Activated naive CD4-positive, alpha-beta T cell (primary cell): ENCODE measurements around the gene TXN.

ENCODE experiments used
- DNase-seq, 4 experiments: peaks; one replicate each; lab custom pipeline; 2025; lab: John Stamatoyannopoulos, UW

Gene TXN

GRCh38 chr9:110256380-110257096 lies at the start of gene TXN:
TXN (minus strand) TSS chr9:110256507; CDS start chr9:110256435, 72 bp downstream.
- peak; percentile 29 to 74 (median 68) for DNase-seq

GRCh38 chr9:110303133-110303532 lies 46.8 kb upstream of the TXN start:
- no peak for DNase-seq

- no peak for DNase-seq
These were observed 41.8 kb upstream of the TXN start for GRCh38 chr9:110298043-110298605.

- no peak for DNase-seq
These were observed 36.9 kb upstream of the TXN start for GRCh38 chr9:110293248-110293647.

- no peak for DNase-seq
These were observed 35.7 kb upstream of the TXN start for GRCh38 chr9:110291921-110292557.

GRCh38 chr9:110290001-110290400 lies 33.7 kb upstream of the TXN start:
- no peak for DNase-seq

- no peak for DNase-seq
These were observed 32.2 kb upstream of the TXN start for GRCh38 chr9:110288503-110288902.

GRCh38 chr9:110287289-110287680 lies 31.0 kb upstream of the TXN start:
- no peak for DNase-seq

GRCh38 chr9:110284211-110284844 lies 28.0 kb upstream of the TXN start:
- DNase-seq, result no peak

- DNase-seq, result no peak
These were observed 27.4 kb upstream of the TXN start for GRCh38 chr9:110283751-110284150.

GRCh38 chr9:110282739-110283081 lies 26.4 kb upstream of the TXN start:
- no peak for DNase-seq

GRCh38 chr9:110282018-110282738 lies 25.9 kb upstream of the TXN start:
- DNase-seq, result no peak

GRCh38 chr9:110278080-110278707 lies 21.9 kb upstream of the TXN start:
- no peak for DNase-seq

GRCh38 chr9:110276781-110277180 lies 20.5 kb upstream of the TXN start:
- no peak for DNase-seq

- DNase-seq, result no peak
These were observed 14.1 kb upstream of the TXN start for GRCh38 chr9:110270211-110270995.

- no peak for DNase-seq
These were observed 10.5 kb upstream of the TXN start for GRCh38 chr9:110266795-110267194.

- no peak for DNase-seq
These were observed 5.3 kb upstream of the TXN start for GRCh38 chr9:110261632-110262031.

- DNase-seq, result no peak
These were observed 4.6 kb upstream of the TXN start for GRCh38 chr9:110260911-110261310.

GRCh38 chr9:110259566-110259965 lies 3.3 kb upstream of the TXN start:
- no peak for DNase-seq

- DNase-seq, result no peak
These were observed 2.4 kb upstream of the TXN start for GRCh38 chr9:110258690-110259091.

GRCh38 chr9:110257956-110258355 lies 1.6 kb upstream of the TXN start:
- no peak for DNase-seq
